HG03095 (cell line): ENCODE data around the gene PIGZ.

Source experiments
- ATAC-seq: cut with Tn5 transposase; IDR thresholded peaks from one replicate; pipeline ENCODE4 v1.9.1; 2021; ENCODE audit warnings: moderate library complexity; ENCODE audit not compliant: unreplicated experiment

The PIGZ gene

GRCh38 chr3:196927571-196928453, 40.8 kb downstream of the PIGZ start:
- ATAC-seq, result no peak

- no peak for ATAC-seq
Measured at GRCh38 chr3:196920733-196921132, 47.9 kb downstream of the PIGZ start.

DNA sequence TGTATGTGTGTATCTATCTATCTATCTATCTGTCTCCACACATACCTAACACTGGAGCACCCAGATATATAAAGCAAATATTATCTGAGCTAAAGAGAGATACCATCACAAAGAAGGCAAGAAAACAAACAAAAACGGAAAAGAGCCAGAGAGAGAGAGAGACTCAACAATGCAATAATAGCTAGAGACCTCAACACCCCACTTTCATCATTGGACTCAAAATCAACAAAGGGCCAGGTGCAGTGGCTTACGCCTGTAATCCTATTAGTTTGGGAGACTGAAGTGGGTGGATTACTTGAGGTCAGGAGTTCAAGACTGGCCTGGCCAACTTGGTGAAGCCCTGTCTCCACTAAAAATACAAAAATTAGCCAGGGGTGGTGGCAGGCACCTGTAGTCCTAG, 49.7 kb downstream of the PIGZ start:
- ATAC-seq, result no peak

GRCh38 chr3:196916995-196917394, 51.6 kb downstream of the PIGZ start:
- no peak for ATAC-seq

DNA sequence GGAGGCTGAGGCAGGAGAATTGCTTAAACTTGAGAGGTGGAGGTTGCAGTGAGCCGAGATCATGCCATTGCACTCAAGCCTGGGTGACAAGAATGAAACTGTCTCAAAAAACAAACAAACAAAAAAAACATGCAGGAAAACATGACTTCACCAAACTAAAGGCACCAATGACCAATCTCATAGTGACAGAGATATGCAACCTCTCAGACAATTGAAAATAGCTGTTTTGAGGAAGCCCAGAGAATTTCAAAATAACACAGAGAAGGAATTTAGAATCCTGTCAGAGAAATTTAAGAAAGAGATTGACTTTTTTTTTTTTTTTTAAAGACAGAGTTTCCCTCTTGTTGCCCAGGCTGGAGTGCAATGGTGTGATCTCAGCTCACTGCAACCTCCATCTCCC, 52.4 kb downstream of the PIGZ start:
- no peak for ATAC-seq

DNA sequence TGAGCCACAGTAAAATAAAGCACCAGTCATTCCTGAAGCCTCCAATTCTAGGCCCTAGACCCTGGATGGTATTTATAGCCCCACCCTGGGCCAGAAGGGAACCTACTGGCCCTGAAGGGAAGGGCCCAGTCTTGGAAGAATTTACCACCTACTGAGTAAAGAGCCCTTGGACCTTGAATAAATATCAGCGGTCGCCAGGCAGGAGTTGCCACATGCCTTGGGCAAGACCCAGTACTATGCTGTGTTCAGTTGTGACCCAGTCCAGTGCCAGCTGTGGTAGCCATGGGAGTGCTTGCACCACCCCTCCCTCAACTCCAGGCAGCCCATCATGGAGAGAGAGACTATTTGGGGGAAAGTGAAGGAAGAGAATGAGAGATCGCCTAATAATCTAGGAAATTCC, 53.3 kb downstream of the PIGZ start:
- no peak for ATAC-seq

DNA sequence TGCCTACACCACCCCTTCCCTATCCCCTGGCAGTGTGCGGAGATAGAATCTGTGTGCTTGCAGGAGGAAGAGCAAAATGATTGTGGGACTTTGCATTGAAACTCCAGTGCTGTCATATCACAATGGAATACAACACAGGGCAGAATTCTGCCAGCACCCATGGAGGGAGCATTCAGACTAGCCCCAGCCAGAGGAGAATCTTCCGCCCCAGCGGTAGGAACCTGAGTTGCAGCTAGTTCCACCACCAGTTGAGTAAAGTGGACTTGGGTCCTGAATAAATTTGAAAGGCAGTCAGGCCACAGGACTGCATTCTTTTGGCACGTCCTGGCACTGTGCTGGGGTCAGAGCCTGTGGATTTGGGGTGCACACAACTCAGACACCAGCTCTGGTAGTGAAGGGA, 53.8 kb downstream of the PIGZ start:
- ATAC-seq, result no peak

DNA sequence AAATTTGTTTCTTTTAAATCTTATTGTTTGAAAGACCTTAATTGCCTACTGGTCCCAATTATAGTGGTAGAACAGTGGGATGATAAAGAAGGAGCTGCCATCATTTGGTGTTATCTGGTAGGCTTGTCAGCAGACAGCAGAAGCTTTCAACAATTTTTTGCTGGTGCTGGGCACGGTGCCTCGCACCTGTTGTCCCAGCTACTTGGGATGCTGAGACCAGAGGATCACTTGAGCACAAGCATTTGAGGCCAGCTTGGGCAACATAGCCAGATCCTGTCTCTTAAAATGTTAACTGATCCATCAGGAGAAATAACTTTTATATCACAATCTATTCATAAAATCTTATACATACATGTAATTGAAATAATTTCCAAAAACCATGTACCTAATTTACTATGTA, 64.9 kb downstream of the PIGZ start:
- no peak for ATAC-seq

DNA sequence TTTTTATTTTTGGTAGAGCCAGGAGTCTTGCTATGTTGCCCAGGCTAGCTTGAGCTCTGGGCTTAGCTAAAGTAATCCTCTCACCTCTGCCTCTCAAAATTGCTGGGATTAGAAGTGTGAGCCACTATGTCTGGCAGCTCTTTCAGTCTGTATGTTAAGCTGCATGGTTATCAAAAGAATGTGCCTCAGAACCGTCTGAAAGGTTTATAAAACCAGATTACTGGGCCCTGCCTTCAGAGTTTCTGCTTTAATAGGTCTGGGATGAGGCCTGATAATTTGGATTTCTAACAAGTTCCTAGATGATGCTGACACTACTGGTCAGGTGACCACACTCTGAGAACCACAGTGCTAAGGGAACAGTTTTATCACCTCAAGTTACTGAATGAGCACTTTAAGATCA, 66.3 kb downstream of the PIGZ start:
- ATAC-seq, result no peak

DNA sequence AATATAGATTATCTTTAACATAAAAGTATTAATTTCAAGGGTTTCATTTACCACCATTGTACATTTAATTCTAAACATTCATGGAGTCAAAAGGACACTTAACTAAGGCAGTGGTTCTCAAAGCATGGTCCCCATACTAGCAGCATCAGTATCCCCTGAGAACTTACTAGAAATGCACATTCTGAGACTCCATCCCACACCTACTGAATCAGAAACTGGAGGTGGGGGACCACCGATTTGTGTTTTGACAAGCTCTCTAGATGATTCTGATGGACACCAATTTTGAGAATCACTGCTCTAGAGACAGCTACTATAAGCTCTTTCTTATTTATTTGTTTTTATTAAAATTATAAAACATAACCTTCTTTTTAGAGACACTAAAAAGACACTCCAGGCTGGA, 66.9 kb downstream of the PIGZ start:
- no peak for ATAC-seq
